ENCODE data around the gene ACTBL2.

DNA sequence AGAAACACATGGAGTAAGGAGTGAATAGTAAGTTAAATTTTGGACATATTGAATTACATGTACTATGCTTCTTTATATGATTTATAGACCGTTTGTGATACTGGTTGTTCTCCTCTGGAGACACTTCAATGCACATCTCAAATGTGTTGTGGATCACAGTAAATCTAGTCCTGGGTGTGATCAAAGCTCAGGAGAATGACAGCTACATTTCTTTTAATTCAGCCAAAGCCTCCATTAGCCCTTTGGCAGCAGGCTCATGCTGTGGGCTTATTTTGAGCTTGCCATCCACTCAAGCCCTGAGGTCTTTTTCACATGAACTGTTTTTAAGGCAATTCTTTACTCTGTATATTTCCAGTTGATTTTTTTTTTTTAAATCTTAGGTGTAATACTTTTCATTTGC lies 34.6 kb upstream of the ACTBL2 start:
- TF ChIP-seq, protein P1, sequence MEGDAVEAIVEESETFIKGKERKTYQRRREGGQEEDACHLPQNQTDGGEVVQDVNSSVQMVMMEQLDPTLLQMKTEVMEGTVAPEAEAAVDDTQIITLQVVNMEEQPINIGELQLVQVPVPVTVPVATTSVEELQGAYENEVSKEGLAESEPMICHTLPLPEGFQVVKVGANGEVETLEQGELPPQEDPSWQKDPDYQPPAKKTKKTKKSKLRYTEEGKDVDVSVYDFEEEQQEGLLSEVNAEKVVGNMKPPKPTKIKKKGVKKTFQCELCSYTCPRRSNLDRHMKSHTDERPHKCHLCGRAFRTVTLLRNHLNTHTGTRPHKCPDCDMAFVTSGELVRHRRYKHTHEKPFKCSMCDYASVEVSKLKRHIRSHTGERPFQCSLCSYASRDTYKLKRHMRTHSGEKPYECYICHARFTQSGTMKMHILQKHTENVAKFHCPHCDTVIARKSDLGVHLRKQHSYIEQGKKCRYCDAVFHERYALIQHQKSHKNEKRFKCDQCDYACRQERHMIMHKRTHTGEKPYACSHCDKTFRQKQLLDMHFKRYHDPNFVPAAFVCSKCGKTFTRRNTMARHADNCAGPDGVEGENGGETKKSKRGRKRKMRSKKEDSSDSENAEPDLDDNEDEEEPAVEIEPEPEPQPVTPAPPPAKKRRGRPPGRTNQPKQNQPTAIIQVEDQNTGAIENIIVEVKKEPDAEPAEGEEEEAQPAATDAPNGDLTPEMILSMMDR (IDR thresholded peaks at IDR 0.05): no peak
- TF ChIP-seq POLR2A (IDR thresholded peaks at IDR 0.05): no peak
